ENCODE measurements around the gene GCN1.
"Not testable (repeated sequence)": the region's sequence is repeated elsewhere in the genome, so short reads cannot be mapped to it uniquely, and the experiment has no call there.

Gene GCN1, protein sequence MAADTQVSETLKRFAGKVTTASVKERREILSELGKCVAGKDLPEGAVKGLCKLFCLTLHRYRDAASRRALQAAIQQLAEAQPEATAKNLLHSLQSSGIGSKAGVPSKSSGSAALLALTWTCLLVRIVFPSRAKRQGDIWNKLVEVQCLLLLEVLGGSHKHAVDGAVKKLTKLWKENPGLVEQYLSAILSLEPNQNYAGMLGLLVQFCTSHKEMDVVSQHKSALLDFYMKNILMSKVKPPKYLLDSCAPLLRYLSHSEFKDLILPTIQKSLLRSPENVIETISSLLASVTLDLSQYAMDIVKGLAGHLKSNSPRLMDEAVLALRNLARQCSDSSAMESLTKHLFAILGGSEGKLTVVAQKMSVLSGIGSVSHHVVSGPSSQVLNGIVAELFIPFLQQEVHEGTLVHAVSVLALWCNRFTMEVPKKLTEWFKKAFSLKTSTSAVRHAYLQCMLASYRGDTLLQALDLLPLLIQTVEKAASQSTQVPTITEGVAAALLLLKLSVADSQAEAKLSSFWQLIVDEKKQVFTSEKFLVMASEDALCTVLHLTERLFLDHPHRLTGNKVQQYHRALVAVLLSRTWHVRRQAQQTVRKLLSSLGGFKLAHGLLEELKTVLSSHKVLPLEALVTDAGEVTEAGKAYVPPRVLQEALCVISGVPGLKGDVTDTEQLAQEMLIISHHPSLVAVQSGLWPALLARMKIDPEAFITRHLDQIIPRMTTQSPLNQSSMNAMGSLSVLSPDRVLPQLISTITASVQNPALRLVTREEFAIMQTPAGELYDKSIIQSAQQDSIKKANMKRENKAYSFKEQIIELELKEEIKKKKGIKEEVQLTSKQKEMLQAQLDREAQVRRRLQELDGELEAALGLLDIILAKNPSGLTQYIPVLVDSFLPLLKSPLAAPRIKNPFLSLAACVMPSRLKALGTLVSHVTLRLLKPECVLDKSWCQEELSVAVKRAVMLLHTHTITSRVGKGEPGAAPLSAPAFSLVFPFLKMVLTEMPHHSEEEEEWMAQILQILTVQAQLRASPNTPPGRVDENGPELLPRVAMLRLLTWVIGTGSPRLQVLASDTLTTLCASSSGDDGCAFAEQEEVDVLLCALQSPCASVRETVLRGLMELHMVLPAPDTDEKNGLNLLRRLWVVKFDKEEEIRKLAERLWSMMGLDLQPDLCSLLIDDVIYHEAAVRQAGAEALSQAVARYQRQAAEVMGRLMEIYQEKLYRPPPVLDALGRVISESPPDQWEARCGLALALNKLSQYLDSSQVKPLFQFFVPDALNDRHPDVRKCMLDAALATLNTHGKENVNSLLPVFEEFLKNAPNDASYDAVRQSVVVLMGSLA (N-terminal part only)

DNA sequence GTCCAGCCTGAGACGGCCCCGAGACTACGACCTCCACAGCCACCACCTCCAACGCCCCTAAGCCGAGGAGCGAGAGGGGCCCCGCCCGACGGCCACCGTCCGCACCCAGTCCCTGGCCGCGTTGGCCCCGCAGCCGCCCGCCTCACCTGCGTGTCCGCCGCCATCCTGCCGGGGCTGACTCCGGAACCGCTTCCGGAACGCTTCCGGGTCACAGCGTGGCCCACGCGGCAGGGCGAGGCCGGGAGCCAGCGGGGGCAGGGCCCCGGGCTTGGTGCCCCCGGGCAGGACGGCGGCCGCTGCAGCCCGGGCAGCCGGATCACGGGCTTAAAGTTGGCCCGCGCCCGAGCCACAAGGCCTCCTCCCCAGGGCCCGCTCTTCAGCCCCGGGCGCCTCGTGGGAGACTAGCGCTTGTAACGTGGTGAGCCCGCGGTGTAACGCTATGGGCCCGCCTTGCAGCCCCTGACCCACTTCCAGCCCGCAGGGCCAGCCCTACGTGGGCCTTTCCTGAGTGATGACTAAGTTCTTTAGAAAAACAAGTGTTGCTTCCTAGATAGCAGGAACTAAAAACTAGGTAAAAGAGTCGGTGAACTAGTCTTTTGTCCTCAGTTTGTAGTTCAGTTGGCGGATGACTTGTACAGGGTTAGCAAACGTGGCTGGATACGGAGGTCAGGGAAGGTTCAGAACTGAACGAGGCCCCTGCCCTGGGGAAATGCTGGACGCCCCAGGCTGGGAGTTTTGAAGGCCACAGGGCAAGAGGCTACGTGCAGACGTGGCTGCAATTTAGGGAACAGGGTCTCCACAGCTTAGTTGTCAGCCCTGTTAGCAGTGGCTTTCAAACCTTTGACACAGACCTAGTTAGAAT, at the start of gene GCN1:
Gene GCN1, minus strand, starts transcription at position 182 of the 862 bp plus-strand sequence. Its CDS starts 18 bp downstream, at position 164.
- H3K4me3 ChIP-seq = peak within 1 kb of the TSS; percentile 81
- H3K9me3 ChIP-seq = no peaks in the 10 kb centered on the region
- H3K4me1 ChIP-seq = peaks cover 30% of the 10 kb centered on the region
- no peaks in the 10 kb centered on the region for H3K27me3 ChIP-seq (ENCODE audit: low read depth)
- peaks cover 60% of the 10 kb centered on the region for H3K36me3 ChIP-seq (replicated peaks)
- in situ Hi-C loops (cut with MboI; ENCODE audit: low sequenced_read_pairs) = no loop called here
- DNase-seq (ENCODE audit: low spot score in 2 of 2) = peak; percentile 76 to 89

DNA sequence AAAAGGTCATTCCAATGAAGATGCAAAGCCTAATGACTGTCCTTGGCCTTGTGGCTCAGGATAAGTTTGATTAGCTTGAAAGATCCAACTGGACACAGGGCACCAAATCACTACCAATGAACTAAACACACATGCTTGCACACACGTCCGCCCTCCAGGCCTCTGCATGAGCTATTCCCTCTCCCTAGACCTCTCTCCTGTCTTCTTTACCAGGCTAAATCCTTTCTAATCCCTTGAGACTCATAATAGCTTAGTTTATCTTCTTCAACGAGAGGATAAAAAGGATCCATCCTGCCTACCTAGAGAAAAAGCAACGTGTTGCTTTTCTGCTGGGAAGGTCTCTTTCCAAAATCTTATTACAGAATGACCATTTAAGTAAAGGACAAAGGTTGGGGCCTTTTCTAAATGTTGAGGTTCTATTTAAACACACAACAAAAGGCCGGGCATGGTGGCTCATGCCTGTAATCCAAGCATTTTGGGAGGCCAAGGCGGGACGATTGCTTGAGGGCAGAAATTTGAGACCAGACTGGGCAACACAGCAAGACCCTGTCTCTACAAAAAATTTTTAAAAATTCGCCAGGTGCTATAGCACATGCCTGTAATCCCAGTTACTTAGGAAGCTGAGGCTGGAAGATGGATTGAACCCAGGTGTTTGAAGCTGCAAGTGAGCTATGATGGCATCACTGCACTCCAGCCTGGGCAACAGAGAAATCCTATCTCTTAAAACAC, 48.6 kb upstream of the GCN1 start:
- Histone ChIP-seq H3K27me3 (ENCODE audit: low read depth) (no peaks in the 10 kb centered on the region), H3K4me1 (no peaks in the 10 kb centered on the region; the same call in 1 of the 2 replicates), H3K36me3 (replicated peaks) (no peaks in the 10 kb centered on the region), H3K9me3 (no peaks in the 10 kb centered on the region), H3K4me3 (no peak overlapping the region)
- peak; percentile 41 to 55 for DNase-seq (ENCODE audit: low spot score in 2 of 2)
- in situ Hi-C loops (cut with MboI; ENCODE audit: low sequenced_read_pairs) = no loop called here

DNA sequence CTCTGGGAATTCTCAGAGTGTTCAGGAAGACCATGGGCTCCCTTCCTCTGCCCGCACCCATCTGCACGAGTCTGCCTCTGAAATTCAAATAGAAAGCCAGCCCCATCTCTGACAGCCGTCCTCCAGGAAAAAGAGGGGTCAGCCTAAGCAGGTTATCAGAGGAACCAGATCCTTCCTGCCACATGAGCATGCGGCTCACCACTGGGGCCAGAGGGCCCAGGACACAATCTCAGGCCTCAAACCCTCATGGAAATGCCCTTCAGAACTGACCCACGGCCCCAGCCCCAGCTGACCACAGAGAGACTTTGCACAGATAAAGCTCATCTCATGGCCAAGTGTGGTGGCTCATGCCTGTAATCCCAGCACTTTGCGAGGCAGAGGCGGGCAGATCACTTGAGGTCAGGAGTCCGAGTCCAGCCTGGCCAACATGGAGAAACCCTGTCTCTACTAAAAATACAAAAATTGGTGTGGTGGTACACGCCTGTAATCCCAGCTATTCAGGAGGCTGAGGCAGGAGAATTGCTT, 47.8 kb upstream of the GCN1 start:
- Histone ChIP-seq H3K36me3 (replicated peaks) (no peaks in the 10 kb centered on the region), H3K4me1 (no peaks in the 10 kb centered on the region; the same call in 1 of the 2 replicates), H3K27me3 (ENCODE audit: low read depth) (no peaks in the 10 kb centered on the region), H3K4me3 (no peak overlapping the region), H3K9me3 (no peaks in the 10 kb centered on the region)
- in situ Hi-C loops (cut with MboI; ENCODE audit: low sequenced_read_pairs) = no loop called here
- DNase-seq (ENCODE audit: low spot score in 2 of 2) = no peak

- no peaks in the 10 kb centered on the region; the same call in 1 of the 2 replicates for H3K4me1 ChIP-seq
- no peak for DNase-seq (ENCODE audit: low spot score in 2 of 2)
- in situ Hi-C loops (cut with MboI; ENCODE audit: low sequenced_read_pairs) = no loop called here
Observed at GRCh38 chr12:120241561-120242274, 47.2 kb upstream of the GCN1 start.

DNA sequence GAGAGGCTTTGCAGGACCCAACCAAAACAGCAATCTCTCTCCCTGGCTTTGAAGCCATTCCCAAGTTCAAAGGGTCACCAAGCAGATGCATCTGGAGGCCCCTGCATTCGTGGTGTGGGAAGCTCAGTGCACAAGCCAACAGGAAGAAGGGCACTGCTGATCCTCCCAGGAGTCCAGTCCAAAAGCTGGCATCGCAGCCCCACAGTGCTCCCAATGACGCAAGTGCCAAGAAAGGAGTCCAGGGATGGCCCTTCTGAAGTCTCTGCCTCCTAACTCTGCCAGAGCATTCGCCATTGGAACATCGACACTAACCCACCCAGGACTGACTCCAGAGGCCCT, 45.9 kb upstream of the GCN1 start:
- no peaks in the 10 kb centered on the region for H3K36me3 ChIP-seq (replicated peaks)
- no peaks in the 10 kb centered on the region; the same call in 1 of the 2 replicates for H3K4me1 ChIP-seq
- in situ Hi-C loops (cut with MboI; ENCODE audit: low sequenced_read_pairs) = no loop called here
- H3K4me3 ChIP-seq = no peak overlapping the region
- no peaks in the 10 kb centered on the region for H3K9me3 ChIP-seq
- no peaks in the 10 kb centered on the region for H3K27me3 ChIP-seq (ENCODE audit: low read depth)
- no peak for DNase-seq (ENCODE audit: low spot score in 2 of 2)

More at GRCh38 chr12:120241561-120242274, 47.2 kb upstream of the GCN1 start:
- no peak overlapping the region for H3K4me3 ChIP-seq
- H3K27me3 ChIP-seq (ENCODE audit: low read depth) = no peaks in the 10 kb centered on the region
- no peaks in the 10 kb centered on the region for H3K9me3 ChIP-seq
- H3K36me3 ChIP-seq (replicated peaks) = no peaks in the 10 kb centered on the region

- in situ Hi-C loops (cut with MboI; ENCODE audit: low sequenced_read_pairs) = no loop called here
- Histone ChIP-seq H3K27me3 (ENCODE audit: low read depth) (no peaks in the 10 kb centered on the region), H3K4me1 (no peaks in the 10 kb centered on the region; the same call in 1 of the 2 replicates), H3K36me3 (replicated peaks) (no peaks in the 10 kb centered on the region), H3K4me3 (no peak overlapping the region), H3K9me3 (no peaks in the 10 kb centered on the region)
- DNase-seq (ENCODE audit: low spot score in 2 of 2) = no peak
Observed at GRCh38 chr12:120239776-120240494, 45.4 kb upstream of the GCN1 start.

DNA sequence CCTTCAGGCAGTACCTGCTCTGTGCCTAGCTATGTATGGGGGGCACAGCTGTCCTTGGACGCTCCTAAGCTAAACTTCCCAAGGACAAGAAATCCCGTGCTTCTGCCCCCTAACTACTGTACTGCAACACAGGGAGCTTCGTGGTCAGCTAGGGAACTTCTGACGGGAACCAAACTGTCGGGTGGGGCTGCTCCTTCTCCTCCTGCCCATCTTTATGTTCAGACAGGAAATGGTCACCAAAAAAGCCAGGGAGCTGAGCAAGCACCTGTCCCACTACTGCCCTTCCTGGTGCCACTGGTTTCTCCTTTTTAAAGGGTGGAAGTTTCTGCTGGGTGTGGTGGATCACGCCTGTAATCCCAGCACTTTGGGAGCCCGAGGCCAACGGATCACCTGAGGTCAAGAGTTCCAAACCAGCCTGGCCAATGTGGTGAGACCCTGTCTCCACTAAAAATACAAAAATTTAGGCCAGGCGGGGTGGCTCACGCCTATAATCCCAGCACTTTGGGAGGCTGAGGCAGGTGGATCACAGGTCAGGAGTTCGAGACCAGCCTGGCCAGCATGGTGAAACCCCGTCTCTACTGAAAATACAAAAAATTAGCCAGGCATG, 44.4 kb upstream of the GCN1 start:
- DNase-seq (ENCODE audit: low spot score in 2 of 2) = no peak

DNA sequence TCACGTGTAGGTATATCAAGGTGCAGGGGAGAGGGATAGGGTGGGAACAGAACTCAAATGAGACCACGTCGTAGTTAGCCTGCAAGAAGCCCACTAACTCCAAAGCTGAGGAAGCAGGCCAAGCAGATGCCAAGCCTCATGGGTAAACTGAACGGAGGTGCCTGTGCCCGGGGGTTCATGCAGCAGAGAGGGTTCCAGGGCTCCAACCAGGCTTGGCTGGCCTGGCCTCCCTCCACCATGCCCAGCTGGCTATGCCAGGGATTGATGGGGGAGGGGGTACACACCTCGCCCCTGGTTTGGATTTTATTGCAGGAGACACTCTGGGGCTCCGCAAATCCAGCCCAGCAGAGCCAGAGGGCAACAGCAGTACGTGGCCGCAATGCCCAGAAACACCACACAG, 43.7 kb upstream of the GCN1 start:
- Histone ChIP-seq H3K4me1 (no peaks in the 10 kb centered on the region; the same call in 1 of the 2 replicates), H3K9me3 (no peaks in the 10 kb centered on the region), H3K36me3 (replicated peaks) (no peaks in the 10 kb centered on the region), H3K4me3 (no peak overlapping the region), H3K27me3 (ENCODE audit: low read depth) (no peaks in the 10 kb centered on the region)
- in situ Hi-C loops (cut with MboI; ENCODE audit: low sequenced_read_pairs) = no loop called here
- no peak for DNase-seq (ENCODE audit: low spot score in 2 of 2)

More for the DNA sequence above, 44.4 kb upstream of the GCN1 start:
- H3K27me3 ChIP-seq (ENCODE audit: low read depth) = no peaks in the 10 kb centered on the region
- no peaks in the 10 kb centered on the region for H3K36me3 ChIP-seq (replicated peaks)
- no peaks in the 10 kb centered on the region for H3K9me3 ChIP-seq
- no peak overlapping the region for H3K4me3 ChIP-seq
- no peaks in the 10 kb centered on the region; the same call in 1 of the 2 replicates for H3K4me1 ChIP-seq
- in situ Hi-C loops (cut with MboI; ENCODE audit: low sequenced_read_pairs) = no loop called here

GRCh38 chr12:120237360-120238171, 43.1 kb upstream of the GCN1 start:
- no peaks in the 10 kb centered on the region for H3K9me3 ChIP-seq
- no peak for DNase-seq (ENCODE audit: low spot score in 2 of 2)
- H3K4me1 ChIP-seq = no peaks in the 10 kb centered on the region
- H3K36me3 ChIP-seq (replicated peaks) = no peaks in the 10 kb centered on the region
- no peaks in the 10 kb centered on the region for H3K27me3 ChIP-seq (ENCODE audit: low read depth)
- no peak overlapping the region for H3K4me3 ChIP-seq
- in situ Hi-C loops (cut with MboI; ENCODE audit: low sequenced_read_pairs) = no loop called here

DNA sequence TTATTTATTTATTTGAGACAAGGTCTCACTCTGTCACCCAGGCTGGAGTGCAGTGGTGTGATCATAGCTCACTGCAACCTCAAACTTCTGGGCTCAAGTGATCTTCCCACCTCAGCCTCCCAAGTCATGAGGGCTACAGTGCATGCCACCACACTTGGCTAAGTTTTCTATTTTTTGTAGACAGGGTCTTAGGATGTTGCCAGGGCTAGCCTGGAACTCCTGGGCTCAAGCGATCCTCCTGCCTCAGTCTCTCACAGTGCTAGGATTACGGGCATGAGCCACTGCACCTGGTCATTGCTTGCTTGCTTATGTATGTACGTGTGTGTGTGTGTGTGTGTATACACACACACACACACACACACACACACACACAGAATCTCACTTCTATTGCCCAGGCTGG, 42.3 kb upstream of the GCN1 start:
- H3K9me3 ChIP-seq; H3K4me1 ChIP-seq; DNase-seq (ENCODE audit: low spot score in 2 of 2); H3K4me3 ChIP-seq; in situ Hi-C loops (cut with MboI; ENCODE audit: low sequenced_read_pairs); H3K27me3 ChIP-seq (ENCODE audit: low read depth); H3K36me3 ChIP-seq (replicated peaks): not testable (repeated sequence)
